ENCODE results near the gene MAML1. TPM values are rescaled to one million over a fixed set of nuclear protein-coding genes. Genes with fewer than 3 reads are reported as not detected.

The MAML1 gene
- total and polyA plus RNA-seq, 5 experiments from 2014 or later = 2.8 to 48.5 (median 9.6) TPM

DNA sequence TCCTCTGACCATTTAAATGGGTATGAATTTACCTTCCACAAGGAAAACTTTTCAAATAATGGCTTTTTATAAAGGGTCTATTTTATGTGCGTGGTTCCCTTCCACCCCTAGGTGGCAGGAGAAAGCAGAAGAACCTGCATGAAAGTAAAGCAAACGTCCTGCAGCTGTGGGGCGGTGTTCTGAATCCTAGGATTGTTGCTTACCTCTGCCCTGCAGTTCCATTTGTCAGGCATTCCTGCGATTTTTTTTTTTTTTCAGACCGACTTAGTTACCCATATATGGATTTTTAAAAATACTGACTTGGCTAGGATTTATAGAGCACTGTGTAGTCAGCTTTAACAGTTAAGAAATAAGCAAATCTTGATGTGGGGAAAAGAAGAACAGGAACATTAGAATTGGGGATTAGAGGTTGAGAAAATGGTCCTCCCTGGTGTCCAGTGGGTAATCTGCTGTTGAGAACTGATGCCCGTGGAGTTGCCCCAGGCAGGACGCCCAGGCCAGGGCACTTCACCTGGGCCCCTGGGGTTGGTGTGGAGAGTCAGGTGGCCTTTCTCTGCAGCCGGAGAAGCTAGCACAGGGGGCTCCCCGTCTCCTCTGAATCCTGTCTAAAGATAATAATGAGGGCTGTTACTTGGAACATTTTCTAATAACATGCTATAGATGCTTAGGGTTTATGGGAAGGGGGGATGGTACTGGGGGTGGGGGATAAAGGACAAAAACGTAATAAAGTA, 30.8 kb downstream of the MAML1 start:
- ATAC-seq = peak; percentile 63 to 81
- peak overlapping the region in 5 of 10 donors; percentile 2 to 88 (median 28) for H3K27ac Mint-ChIP-seq
- H3K36me3 Mint-ChIP-seq = peaks cover 0 to 42% (median 0%) of the 10 kb centered on the region in 3 donors
- H3K4me1 Mint-ChIP-seq = peaks cover 33 to 73% (median 60%) of the 10 kb centered on the region in 4 donors
- DNase-seq = peak; percentile 20 to 76 (median 52)
- H3K4me3 Mint-ChIP-seq = peak overlapping the region in 2 of 10 donors; percentile 24 to 36
- POLR2A ChIA-PET = interaction anchor here (0.6 to 2.1 kb wide), 6 partner anchors 12 to 1585 kb away, joined by 3 to 14 read pairs (median 4); partner anchors contain the start of gene LTC4S
- no peaks in the 10 kb centered on the region for H3K27me3 Mint-ChIP-seq
- no peaks in the 10 kb centered on the region for H3K9me3 Mint-ChIP-seq

DNA sequence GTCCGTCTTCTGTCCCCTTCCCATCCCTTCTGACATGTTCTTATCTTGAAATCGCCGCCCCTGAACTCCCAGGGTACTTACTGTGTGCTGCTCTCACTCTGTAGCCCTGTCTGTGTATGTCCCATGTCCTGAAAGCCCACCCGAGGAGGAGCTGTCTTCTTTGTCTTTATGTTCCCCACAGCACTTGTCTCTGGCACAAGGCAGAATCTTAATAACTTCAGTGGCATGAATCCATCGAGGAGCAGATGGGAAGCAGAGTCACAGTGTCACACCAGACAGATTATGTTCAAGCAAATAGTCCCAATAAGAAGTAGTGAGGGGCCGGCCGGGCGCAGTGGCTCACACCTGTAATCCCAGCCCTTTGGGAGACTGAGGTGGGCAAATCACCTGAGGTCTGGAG, 31.4 kb downstream of the MAML1 start:
- POLR2A ChIA-PET = interaction anchor here (0.6 to 1.3 kb wide), 3 partner anchors 25 to 91 kb away, joined by 3 to 4 read pairs (median 3); no protein-coding TSS in a partner anchor
- no peak for ATAC-seq

DNA sequence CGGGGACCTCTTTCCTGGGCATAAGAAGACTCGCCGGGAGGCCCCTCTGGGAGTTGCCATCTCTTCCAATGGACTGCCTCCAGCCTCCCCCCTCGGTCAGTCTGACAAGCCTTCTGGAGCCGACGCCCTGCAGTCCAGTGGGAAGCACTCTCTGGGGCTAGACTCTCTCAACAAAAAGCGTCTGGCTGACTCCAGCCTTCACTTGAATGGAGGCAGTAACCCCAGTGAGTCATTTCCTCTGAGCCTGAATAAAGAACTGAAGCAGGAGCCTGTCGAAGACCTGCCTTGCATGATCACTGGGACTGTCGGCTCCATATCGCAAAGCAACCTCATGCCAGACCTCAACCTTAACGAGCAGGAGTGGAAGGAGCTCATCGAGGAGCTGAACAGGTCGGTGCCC, 32.8 kb downstream of the MAML1 start:
- peak in 1 of 10 donors; percentile 61 for DNase-seq
- peaks cover 22 to 58% (median 46%) of the 10 kb centered on the region in 4 donors for H3K4me1 Mint-ChIP-seq

More for the DNA sequence above, 31.4 kb downstream of the MAML1 start:
- Mint-ChIP-seq H3K9me3 (no peaks in the 10 kb centered on the region), H3K4me3 (no peak overlapping the region), H3K36me3 (peaks cover 0 to 45% (median 0%) of the 10 kb centered on the region in 3 donors), H3K4me1 (peaks cover 33 to 72% (median 59%) of the 10 kb centered on the region in 4 donors), H3K27ac (peak overlapping the region in 2 of 10 donors; percentile 17 to 63), H3K27me3 (no peaks in the 10 kb centered on the region)
- no peak for DNase-seq

DNA sequence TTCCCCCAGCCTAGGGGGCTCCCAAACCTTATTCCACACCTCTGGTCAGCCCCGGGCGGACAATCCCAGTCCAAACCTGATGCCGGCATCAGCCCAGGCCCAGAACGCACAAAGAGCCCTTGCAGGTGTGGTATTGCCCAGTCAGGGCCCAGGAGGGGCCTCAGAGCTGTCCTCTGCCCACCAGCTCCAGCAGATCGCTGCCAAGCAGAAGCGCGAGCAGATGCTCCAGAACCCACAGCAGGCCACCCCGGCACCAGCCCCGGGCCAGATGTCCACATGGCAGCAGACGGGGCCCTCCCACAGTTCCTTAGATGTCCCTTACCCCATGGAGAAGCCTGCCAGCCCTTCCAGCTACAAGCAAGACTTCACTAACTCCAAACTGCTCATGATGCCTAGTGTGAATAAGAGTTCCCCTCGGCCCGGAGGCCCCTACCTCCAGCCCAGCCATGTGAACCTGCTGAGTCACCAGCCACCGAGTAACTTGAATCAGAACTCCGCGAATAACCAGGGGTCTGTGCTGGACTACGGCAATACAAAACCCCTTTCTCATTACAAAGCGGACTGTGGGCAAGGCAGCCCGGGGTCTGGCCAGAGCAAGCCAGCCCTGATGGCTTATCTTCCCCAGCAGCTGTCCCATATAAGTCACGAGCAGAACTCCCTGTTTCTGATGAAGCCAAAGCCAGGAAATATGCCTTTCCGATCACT, 33.6 kb downstream of the MAML1 start:
- no peak overlapping the region for H3K27ac Mint-ChIP-seq
- H3K4me3 Mint-ChIP-seq = no peak overlapping the region
- H3K9me3 Mint-ChIP-seq = no peaks in the 10 kb centered on the region

More for the DNA sequence above, 32.8 kb downstream of the MAML1 start:
- no peaks in the 10 kb centered on the region for H3K27me3 Mint-ChIP-seq
- no peak overlapping the region for H3K4me3 Mint-ChIP-seq
- peaks cover 0 to 53% (median 0%) of the 10 kb centered on the region in 3 donors for H3K36me3 Mint-ChIP-seq
- no peak for ATAC-seq
- POLR2A ChIA-PET = no interaction called here
- H3K27ac Mint-ChIP-seq = peak overlapping the region in 1 of 10 donors; percentile 60
- no peaks in the 10 kb centered on the region for H3K9me3 Mint-ChIP-seq

DNA sequence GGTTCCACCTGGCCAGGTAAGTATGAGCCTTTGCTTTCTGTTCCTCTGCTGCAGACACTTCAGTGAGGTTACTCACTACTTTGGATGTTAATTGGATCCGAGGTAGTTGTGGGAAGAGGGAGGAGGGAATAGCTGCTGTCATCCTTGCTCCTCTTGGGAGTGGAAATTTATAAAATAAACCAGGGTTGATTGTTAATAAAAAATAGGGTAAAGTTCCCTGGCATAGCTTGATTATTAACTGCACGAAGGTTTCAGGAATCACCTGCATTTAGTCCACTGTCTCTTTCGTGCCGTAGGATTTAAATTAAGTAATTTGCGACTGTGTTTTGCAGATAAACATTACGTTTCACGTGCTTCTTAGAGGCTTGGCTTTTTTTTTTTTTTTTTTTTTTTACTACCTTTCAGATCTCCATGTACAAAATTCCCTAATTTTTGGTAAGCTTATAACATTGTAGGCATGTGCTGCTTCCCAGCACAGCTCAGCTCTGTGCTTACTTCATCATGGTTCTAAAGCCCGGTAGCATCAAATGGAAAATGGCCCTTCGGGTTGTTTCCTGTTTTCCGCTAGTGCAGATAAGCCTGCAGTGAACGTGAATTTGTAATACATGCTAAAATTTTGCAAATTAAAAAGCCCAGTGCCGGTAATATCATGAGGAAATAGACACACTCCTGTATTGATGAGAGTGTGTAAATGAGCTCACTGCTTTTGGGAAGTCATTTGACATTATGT, 34.3 kb downstream of the MAML1 start:
- Mint-ChIP-seq H3K27ac (peak overlapping the region in 1 of 10 donors; percentile 5), H3K27me3 (no peaks in the 10 kb centered on the region), H3K4me3 (no peak overlapping the region), H3K4me1 (peaks cover 16 to 46% (median 33%) of the 10 kb centered on the region in 4 donors), H3K36me3 (peaks cover 0 to 68% (median 4%) of the 10 kb centered on the region in 3 donors), H3K9me3 (no peaks in the 10 kb centered on the region)
- POLR2A ChIA-PET = interaction anchor here (0.7 to 0.9 kb wide), 2 partner anchors 37 to 153 kb away, joined by 4 to 6 read pairs; no protein-coding TSS in a partner anchor
- ATAC-seq (no peak), DNase-seq (no peak)

More for the DNA sequence above, 33.6 kb downstream of the MAML1 start:
- H3K27me3 Mint-ChIP-seq = no peaks in the 10 kb centered on the region
- H3K4me1 Mint-ChIP-seq = peaks cover 19 to 52% (median 39%) of the 10 kb centered on the region in 4 donors
- ATAC-seq (no peak), DNase-seq (peak in 1 of 10 donors; percentile 55)
- POLR2A ChIA-PET = interaction anchor here (0.6 kb wide), 1 partner anchor 24 kb away, joined by 3 read pairs; no protein-coding TSS in a partner anchor
- H3K36me3 Mint-ChIP-seq = peaks cover 0 to 61% (median 4%) of the 10 kb centered on the region in 3 donors

DNA sequence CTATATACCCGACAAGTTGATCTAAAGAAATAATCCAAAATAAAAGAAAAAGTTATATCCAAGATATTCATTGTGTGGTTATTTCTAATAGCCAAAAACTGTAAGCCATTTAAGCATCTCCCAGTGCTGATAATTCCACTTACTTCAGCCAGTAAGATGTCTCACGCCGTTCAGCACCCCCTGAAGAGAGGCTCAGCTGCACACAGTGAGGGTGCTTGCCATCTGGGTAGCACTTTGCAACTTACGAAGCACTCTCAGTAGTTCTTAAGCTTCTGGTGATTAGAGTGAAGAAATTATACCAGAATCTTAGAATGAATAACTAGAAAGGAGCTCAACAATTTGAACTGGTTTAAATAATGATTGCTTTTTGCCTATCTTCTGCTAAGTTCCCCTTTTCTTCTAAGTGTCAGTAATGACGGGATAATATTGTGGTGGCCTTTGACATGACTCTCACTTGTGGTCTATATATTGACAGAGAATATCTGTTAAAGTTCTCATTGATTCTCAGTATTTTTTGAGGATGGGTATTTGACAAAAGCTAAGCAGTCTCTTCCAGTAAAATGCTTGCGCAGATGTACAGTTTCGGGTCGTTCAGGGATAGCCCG, 35.0 kb downstream of the MAML1 start:
- H3K4me1 Mint-ChIP-seq = peaks cover 13 to 39% (median 26%) of the 10 kb centered on the region in 4 donors
- DNase-seq (no peak), ATAC-seq (no peak)
- H3K36me3 Mint-ChIP-seq = peaks cover 0 to 75% (median 4%) of the 10 kb centered on the region in 3 donors
- no peaks in the 10 kb centered on the region for H3K9me3 Mint-ChIP-seq
- H3K27me3 Mint-ChIP-seq = no peaks in the 10 kb centered on the region
- H3K27ac Mint-ChIP-seq = peak overlapping the region in 1 of 10 donors; percentile 27
- POLR2A ChIA-PET = interaction anchor here (0.7 to 0.9 kb wide), 2 partner anchors 38 to 152 kb away, joined by 4 to 6 read pairs; no protein-coding TSS in a partner anchor
- no peak overlapping the region for H3K4me3 Mint-ChIP-seq

DNA sequence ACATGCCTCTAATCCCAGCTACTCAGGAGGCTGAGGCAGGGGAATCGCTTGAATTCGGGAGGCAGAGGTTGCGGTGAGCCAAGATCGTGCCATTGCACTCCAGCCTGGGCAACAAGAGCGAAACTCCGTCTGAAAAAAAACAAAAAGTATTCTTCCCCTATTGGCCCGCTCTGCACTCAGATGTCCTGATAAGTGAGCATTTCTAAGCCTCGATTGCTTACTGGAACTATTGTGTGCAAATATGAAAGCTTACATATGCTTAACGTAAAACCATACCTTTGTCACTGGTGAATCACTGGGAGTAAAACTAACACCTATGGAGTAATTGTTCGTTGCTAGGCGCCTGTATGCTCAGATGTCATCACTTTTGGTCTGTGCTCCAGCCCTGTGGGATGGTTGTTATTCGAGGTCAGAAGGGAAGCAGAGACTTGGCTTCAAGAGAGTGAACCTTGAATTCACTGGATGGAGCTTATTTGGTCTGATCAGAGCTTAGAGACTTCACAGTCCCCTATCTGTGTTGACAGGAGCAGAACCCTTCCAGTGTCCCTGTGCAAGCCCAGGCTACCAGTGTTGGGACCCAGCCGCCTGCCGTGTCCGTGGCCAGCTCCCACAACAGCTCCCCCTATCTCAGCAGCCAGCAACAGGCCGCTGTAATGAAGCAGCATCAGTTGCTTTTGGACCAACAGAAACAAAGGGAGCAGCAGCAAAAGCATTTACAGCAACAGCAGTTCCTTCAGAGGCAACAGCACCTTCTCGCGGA, 35.9 kb downstream of the MAML1 start:
- H3K9me3 Mint-ChIP-seq = no peaks in the 10 kb centered on the region
- peak overlapping the region in 3 of 10 donors; percentile 9 to 27 (median 24) for H3K27ac Mint-ChIP-seq
- ATAC-seq (no peak), DNase-seq (no peak)
- H3K36me3 Mint-ChIP-seq = peaks cover 0 to 83% (median 4%) of the 10 kb centered on the region in 3 donors
- H3K27me3 Mint-ChIP-seq = no peaks in the 10 kb centered on the region
- H3K4me3 Mint-ChIP-seq = no peak overlapping the region
- POLR2A ChIA-PET = no interaction called here
- H3K4me1 Mint-ChIP-seq = peaks cover 6 to 30% (median 17%) of the 10 kb centered on the region in 4 donors

DNA sequence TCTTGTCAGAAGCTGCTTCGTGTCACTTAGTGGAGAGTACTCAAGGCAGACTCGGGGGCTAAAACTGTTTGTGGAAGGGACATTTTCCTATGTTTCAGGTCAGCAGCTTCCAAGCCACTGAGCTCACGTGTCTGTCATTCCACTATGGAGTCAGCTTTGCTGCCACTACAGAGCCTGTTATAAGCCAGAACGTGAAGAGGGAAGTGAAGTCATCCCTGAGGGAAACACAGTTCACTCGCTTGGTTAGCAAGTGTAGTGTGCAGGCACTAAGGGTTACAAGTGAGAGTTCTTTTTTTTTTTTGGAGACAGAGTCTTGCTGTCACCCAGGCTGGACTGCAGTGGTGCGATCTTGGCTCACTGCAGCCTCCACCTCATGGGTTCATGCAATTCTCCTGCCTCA, 36.6 kb downstream of the MAML1 start:
- H3K27me3 Mint-ChIP-seq = no peaks in the 10 kb centered on the region
- no peak for ATAC-seq
- DNase-seq = no peak
- POLR2A ChIA-PET = interaction anchor here (0.7 kb wide), 1 partner anchor 21 kb away, joined by 3 read pairs; no protein-coding TSS in a partner anchor
- no peaks in the 10 kb centered on the region for H3K9me3 Mint-ChIP-seq
- H3K4me3 Mint-ChIP-seq = no peak overlapping the region
- peak overlapping the region in 1 of 10 donors; percentile 20 for H3K27ac Mint-ChIP-seq
- H3K36me3 Mint-ChIP-seq = peaks cover 0 to 90% (median 7%) of the 10 kb centered on the region in 3 donors
- H3K4me1 Mint-ChIP-seq = peaks cover 0 to 26% (median 14%) of the 10 kb centered on the region in 4 donors

DNA sequence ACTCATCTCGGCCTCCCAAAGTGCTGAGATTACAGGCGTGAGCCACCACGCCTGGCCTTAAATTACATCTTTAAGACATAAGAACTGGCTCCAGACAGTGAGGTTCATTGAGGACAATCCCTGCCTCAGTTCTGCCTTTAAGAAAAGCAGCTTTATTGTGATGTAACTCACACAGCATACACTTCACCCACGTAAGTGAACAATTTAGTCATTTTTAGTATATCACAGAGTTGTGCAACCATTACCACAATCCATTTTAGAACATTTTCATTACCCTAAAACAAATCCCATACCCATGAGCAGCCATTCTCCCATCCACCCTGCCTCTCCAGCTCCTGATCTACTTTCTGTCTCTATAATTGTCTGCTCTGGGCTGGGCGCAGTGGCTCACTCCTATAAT, 37.2 kb downstream of the MAML1 start:
- POLR2A ChIA-PET = interaction anchor here (0.7 kb wide), 1 partner anchor 21 kb away, joined by 3 read pairs; no protein-coding TSS in a partner anchor
- peaks cover 0 to 26% (median 15%) of the 10 kb centered on the region in 4 donors for H3K4me1 Mint-ChIP-seq
- no peak for DNase-seq
- no peak for ATAC-seq
- no peaks in the 10 kb centered on the region for H3K27me3 Mint-ChIP-seq
- H3K27ac Mint-ChIP-seq = peak overlapping the region in 3 of 10 donors; percentile 20 to 71 (median 29)
- H3K4me3 Mint-ChIP-seq = no peak overlapping the region
- H3K9me3 Mint-ChIP-seq = no peaks in the 10 kb centered on the region
- peaks cover 0 to 95% (median 7%) of the 10 kb centered on the region in 3 donors for H3K36me3 Mint-ChIP-seq

DNA sequence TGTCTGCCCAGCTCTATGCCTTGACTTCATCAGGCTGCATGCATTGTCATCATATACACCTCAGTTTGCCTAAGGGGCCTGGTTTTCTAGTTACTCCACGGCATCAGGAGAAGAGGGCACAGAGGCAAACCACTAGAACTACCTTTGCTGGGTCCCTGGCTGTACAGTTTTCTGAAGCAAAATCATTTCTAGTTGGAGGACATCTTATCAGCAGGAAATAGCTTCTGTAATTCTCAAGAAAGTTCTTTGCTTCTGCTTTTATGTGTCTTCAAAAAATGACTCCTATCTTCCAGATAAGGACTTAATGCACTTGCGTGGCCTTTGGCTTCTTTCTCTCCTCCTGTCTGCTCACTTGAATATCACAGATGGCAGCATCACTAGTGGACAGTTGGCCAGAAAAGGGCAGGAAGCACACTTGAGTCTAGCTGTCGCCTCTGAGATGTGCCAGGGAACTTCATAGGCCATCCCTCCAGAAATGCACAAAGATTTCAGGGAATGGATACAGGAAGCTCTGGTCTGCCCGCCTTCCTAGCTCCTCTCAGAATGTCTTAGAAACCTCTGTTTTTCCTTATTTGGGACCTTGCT, 38.8 kb downstream of the MAML1 start:
- Mint-ChIP-seq H3K27me3 (no peaks in the 10 kb centered on the region), H3K27ac (no peak overlapping the region), H3K36me3 (peaks cover 0 to 94% (median 7%) of the 10 kb centered on the region in 3 donors), H3K4me3 (no peak overlapping the region), H3K9me3 (no peaks in the 10 kb centered on the region), H3K4me1 (peaks cover 0 to 18% (median 8%) of the 10 kb centered on the region in 4 donors)
- POLR2A ChIA-PET = interaction anchor here (1.4 kb wide), 1 partner anchor 39 kb away, joined by 4 read pairs; the partner anchor contains the start of gene MAML1
- DNase-seq (no peak), ATAC-seq (no peak)

DNA sequence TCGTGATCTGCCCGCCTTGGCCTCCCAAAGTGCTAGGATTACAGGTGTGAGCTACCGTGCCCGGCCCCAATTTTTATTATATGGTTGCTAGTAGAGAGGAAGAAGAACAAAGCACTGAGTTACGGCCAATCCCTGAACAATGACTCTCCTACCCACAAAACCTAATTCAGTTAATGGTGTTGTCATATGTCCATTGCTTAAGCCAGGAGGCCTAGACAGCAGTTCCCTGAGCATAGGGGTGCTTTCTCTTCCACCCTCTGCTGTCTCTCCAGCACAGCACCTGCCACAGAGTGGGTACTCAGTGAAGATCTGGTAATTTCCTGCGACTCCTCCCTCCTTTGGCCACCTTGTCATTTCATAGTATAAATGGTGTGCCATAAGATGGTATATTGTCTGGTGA, 39.7 kb downstream of the MAML1 start:
- no peaks in the 10 kb centered on the region for H3K9me3 Mint-ChIP-seq
- H3K4me3 Mint-ChIP-seq = no peak overlapping the region
- H3K27me3 Mint-ChIP-seq = no peaks in the 10 kb centered on the region
- H3K36me3 Mint-ChIP-seq = peaks cover 0 to 90% (median 7%) of the 10 kb centered on the region in 3 donors
- DNase-seq = no peak
- POLR2A ChIA-PET = no interaction called here
- peak overlapping the region in 2 of 10 donors; percentile 27 to 80 for H3K27ac Mint-ChIP-seq
- ATAC-seq = no peak
- peaks cover 0 to 11% (median 5%) of the 10 kb centered on the region in 4 donors for H3K4me1 Mint-ChIP-seq

Data from naive thymus-derived CD8-positive, alpha-beta T cell (primary cell).